Right renal pelvis (tissue), 4 donors: ENCODE measurements around the gene SIX2. TPM values are rescaled to one million over a fixed set of nuclear protein-coding genes. Genes with fewer than 3 reads are reported as not detected.

ENCODE experiments used
- DNase-seq, 4 donors: peaks; one replicate each; pipeline ENCODE4 v3.0.0-alpha.2; 2013; ENCODE audit warnings: low read depth in 4 of 4, low spot score in 3 of 4, missing footprints in 1 of 4
- polyA plus RNA-seq, 4 donors: library from polyadenylated mRNA; unstranded; fragments of 120-200 nt; gene quantifications; one replicate each; pipeline ENCODE4 v1.2.1, GENCODE V29; 2013; ENCODE audit not compliant: insufficient read length in 4 of 4

SIX2 gene
- polyA plus RNA-seq, 4 donors, result 14.2 to 29.8 (median 25.9) TPM

DNA sequence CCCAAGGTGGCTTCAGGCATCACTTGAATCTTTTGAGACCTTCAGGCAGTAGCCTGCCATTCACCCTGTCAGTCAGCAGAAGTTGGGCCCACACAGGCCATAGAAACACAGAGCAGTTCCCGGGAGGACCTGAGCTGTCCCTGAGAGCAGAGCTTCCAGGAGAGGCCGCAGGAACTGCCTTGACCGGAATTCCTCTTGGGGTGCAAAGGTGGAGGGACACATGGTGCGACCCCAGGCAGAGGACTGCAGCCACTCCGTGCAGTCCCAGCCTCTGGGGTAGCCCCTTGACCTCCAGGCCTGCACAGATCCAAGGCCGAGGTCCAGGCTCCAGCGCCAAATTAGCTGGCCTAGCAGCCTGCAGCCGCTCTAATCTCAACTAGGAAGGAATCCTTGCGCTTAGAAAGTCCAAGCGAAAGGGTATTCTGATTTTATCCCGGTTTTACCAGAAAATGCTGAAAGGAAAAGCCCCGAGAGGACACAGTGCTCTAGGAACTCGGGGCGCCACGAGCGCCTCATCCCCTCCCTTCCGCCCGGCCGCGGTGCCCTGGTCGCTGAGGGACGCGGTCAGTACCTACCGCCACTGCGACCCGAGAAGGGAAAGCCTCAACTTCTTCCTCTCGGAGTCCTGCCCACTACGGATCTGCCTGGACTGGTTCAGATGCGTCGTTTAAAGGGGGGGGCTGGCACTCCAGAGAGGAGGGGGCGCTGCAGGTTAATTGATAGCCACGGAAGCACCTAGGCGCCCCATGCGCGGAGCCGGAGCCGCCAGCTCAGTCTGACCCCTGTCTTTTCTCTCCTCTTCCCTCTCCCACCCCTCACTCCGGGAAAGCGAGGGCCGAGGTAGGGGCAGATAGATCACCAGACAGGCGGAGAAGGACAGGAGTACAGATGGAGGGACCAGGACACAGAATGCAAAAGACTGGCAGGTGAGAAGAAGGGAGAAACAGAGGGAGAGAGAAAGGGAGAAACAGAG, 5.4 kb downstream of the SIX2 start:
- DNase-seq, result no peak

DNA sequence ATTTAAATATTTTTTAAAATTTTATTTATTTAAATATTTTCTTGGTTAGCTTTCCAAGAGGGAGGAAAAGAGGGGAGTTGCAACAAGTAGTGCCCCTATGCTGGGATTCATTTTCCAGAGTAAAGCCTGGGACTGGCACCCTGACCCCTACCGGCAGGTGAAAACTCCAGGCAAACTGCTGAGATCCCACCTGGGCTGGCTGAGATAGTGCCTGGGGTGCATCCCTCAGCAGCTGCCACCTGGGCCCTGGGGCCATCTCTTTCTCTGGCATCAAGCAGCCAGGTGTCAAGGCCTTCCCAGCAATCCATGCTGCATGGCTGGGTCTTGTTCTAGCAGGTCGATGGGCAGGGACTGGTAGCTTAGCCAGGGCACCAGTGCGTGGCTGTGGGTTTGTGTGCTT, 6.6 kb downstream of the SIX2 start:
- no peak for DNase-seq

- no peak for DNase-seq
These were observed 7.3 kb downstream of the SIX2 start for GRCh38 chr2:45001869-45002385.

GRCh38 chr2:45000921-45001868, 8.1 kb downstream of the SIX2 start:
- DNase-seq, result no peak

DNA sequence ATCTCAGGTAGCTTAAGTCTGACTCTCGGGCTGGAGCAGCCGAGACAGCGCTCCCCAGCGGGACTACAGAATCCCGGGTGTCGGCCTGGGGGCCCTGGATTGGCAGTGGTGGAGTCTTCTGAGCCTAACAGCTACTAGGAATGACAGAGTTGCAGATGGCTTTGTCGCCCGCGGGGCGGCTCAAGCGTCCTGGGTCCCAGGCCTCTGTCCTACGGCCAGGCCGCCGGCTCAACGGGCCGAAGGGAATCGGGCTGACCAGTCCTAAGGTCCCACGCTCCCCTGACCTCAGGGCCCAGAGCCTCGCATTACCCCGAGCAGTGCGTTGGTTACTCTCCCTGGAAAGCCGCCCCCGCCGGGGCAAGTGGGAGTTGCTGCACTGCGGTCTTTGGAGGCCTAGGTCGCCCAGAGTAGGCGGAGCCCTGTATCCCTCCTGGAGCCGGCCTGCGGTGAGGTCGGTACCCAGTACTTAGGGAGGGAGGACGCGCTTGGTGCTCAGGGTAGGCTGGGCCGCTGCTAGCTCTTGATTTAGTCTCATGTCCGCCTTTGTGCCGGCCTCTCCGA, 8.8 kb downstream of the SIX2 start:
- DNase-seq, result no peak

DNA sequence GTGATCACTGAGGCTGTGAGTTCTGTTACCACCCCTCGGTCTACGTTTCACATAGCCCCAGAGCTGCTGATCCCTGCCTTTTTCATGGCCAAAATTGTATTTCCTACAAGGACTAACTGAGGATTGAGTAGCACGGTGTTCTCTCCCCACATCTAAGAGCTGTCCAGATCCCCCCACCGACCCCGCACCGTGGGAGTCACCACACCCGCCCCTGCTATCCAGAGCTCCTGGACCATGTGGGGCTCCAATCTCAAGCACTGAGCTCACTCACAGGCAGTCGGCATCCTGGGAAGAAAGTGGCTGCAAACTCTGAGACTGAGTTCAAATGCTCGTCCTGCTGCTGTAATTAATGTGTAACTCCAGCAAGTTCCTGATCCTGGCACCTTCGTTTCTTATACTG, 9.7 kb downstream of the SIX2 start:
- DNase-seq, result no peak

GRCh38 chr2:44997963-44998362, 11.3 kb downstream of the SIX2 start:
- no peak for DNase-seq

DNA sequence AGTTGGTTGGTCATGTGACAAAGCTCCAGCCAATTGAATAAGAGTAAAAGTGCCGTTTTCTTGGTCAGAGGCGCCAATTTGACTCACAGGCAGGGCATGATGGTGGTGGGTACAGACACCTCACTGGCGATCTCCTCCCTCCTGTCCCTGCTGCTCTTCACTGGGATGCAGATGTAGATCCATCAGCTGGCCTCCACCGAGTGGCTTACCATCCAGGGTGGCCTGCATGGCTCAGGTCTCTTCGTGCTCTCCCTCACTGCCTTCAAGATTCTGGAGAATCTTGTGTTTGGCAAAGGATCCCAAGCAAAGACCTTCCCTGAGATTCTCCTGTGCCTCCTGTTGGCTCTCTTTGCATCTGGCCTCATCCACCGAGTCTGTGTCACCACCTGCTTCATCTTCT, 12.9 kb downstream of the SIX2 start:
- DNase-seq, result no peak

GRCh38 chr2:44994377-44994776, 14.9 kb downstream of the SIX2 start:
- no peak for DNase-seq

DNA sequence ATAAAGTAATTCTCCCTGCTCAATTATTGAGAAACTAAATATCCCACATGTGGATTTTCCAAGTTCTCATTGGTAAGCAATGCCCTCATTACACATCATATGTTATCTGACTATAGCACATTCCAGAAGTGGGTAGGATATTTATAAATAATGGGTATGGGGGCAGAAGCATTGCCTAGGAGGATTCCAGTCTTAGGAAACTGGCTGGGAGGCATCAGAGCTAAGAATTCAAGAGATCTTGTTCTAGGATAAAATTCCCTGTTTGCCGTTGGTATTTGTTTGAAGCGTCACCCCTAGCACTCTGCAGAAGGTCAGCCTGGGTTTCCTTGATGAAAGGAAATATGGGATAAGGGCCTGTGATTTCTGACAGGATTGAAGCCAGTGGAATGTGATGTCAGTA, 20.1 kb downstream of the SIX2 start:
- DNase-seq, result no peak

DNA sequence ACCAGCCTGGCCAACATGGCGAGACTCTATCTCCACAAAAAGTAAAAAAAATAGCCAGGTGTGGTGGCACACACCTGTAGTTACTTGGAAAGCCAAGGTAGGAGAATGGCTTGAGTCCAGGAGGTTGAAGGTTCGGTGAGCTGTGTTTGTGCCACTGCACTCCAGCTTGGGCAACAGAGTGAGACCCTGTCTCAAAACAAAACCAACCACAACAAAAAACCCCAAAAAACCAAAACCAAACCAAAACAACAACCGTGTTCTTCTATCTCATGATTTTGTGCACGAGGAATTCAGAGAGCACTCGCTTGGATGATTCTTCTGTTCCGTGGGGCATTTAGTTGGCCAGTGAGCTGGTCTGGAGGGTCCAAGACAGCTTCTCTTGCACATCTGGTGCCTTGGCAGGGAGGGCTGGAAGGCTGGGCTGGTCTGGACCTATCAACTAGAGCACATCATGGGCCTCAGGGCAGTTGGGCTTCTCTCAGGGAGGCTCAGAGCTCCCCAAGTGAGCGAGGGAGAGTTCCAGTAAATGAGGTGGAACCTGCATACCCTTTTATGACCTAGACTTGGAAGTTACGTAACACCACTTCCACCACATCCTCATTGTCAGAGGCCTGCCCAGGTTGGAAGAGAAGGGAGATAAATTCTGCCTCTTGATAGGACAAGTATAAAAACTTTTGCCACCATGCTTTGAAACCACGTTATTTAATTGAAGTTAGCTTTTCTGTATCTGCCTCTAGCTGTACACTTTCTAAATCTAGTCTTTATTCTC, 25.2 kb downstream of the SIX2 start:
- no peak for DNase-seq

GRCh38 chr2:44981714-44982108, 27.5 kb downstream of the SIX2 start:
- DNase-seq, result peak; percentile 73 to 81 (median 78)

- DNase-seq, result no peak
These were observed 28.2 kb downstream of the SIX2 start for GRCh38 chr2:44980751-44981713.

GRCh38 chr2:44979581-44979980, 29.7 kb downstream of the SIX2 start:
- no peak for DNase-seq

- DNase-seq, result no peak
These were observed 33.4 kb downstream of the SIX2 start for GRCh38 chr2:44975571-44976450.

- no peak for DNase-seq
These were observed 35.1 kb downstream of the SIX2 start for GRCh38 chr2:44974064-44974715.

- DNase-seq, result no peak
These were observed 36.3 kb downstream of the SIX2 start for GRCh38 chr2:44972771-44973535.
